Tibial nerve (tissue), 4 donors: ENCODE measurements around the gene CLMN. TPM values are rescaled to one million over a fixed set of nuclear protein-coding genes. Genes with fewer than 3 reads are reported as not detected.

Experiments used
- DNase-seq, 2 donors: peaks; one replicate each; pipeline ENCODE4 v3.0.0-alpha.2; 2019; ENCODE audit warnings: low spot score in 2 of 2
- H3K27ac ChIP-seq, 4 donors: fragments of 200-600 bp; sonication (generic) in 3 of 4; one replicate each; pipeline ENCODE4 v1.5.1; 2017 to 2019; ENCODE audit warnings: mild to moderate bottlenecking in 1 of 4
- H3K27me3 ChIP-seq, 2 donors: fragments of 200-600 bp; sonication (generic) in 1 of 2; one replicate each; pipeline versions ENCODE4 v1.5.1 to v1.6.0; 2017 to 2019
- H3K36me3 ChIP-seq, 3 donors: fragments of 200-600 bp; sonication (generic); one replicate each; pipeline ENCODE4 v1.5.1; 2018 to 2019
- H3K4me1 ChIP-seq, 4 donors: fragments of 200-600 bp; sonication (generic) in 3 of 4; one replicate each; pipeline ENCODE4 v1.5.1; 2017 to 2019
- H3K4me3 ChIP-seq, 4 donors: fragments of 200-600 bp; sonication (generic) in 3 of 4; one replicate each; pipeline ENCODE4 v1.5.1; 2017 to 2019; ENCODE audit warnings: mild to moderate bottlenecking in 1 of 4, moderate library complexity in 1 of 4
- H3K9me3 ChIP-seq, 4 donors: fragments of 200-600 bp; sonication (generic) in 3 of 4; one replicate each; pipeline ENCODE4 v1.5.1; 2017 to 2019
- EP300 ChIP-seq, 2 donors: sonication (generic); formaldehyde crosslinking; IDR thresholded peaks; one replicate each; pipeline ENCODE4 v1.6.1; 2017; ENCODE audit warnings: antibody characterized with exemption in 2 of 2, mild to moderate bottlenecking in 1 of 2
- POLR2A ChIP-seq, 2 donors: fragments of 450-650 bp; IDR thresholded peaks; one replicate each; pipeline ENCODE4 v1.6.1; 2017; ENCODE audit warnings: antibody characterized with exemption in 2 of 2, mild to moderate bottlenecking in 2 of 2, moderate library complexity in 2 of 2
- WGBS, 2 donors: methylation state at CpG; one replicate each; pipeline ENCODE4 v1.1.5; 2018; 5-methylcytosine and 5-hydroxymethylcytosine counted together
- total RNA-seq, 4 donors: library from RNA; depleted of rRNA; stranded (reverse); fragments of >200 nt; gene quantifications; one replicate each; pipeline ENCODE4 v1.1.0, GENCODE V29; 2016
- TF ChIP-seq, protein P1 (sequence below), 5 experiments: fragments of 200-600 bp in 3 of 5; fragments of 450-650 bp in 2 of 5; sonication (generic) in 3 of 5; IDR thresholded peaks; one replicate each; pipeline ENCODE4 v1.5.1; 2016 to 2019; ENCODE audit warnings: antibody characterized with exemption in 5 of 5, mild to moderate bottlenecking in 3 of 5, moderate library complexity in 2 of 5

The CLMN gene
- total RNA-seq, 4 donors from 2014 or later: 31.2 to 49.8 (median 40.9) TPM

- 51 to 56% methylated on average over 12 of the region's 12 CpGs for WGBS, 2 donors
- H3K27me3 ChIP-seq: no peaks in the 10 kb centered on the region
- H3K9me3 ChIP-seq: no peaks in the 10 kb centered on the region
- no peaks in the 10 kb centered on the region for H3K36me3 ChIP-seq
- H3K4me1 ChIP-seq: peaks cover 0 to 28% (median 15%) of the 10 kb centered on the region in 4 donors
- no peak overlapping the region for H3K4me3 ChIP-seq
- DNase-seq: no peak
- peak overlapping the region in 3 of 4 donors; percentile 36 to 50 (median 42) for H3K27ac ChIP-seq
- TF ChIP-seq EP300 (IDR thresholded peaks at IDR 0.05): peak in 1 of 2 donors; percentile 56
- TF ChIP-seq POLR2A (IDR thresholded peaks at IDR 0.05): no peak
Observed at GRCh38 chr14:95265106-95266094, 54.3 kb downstream of the CLMN start.

DNA sequence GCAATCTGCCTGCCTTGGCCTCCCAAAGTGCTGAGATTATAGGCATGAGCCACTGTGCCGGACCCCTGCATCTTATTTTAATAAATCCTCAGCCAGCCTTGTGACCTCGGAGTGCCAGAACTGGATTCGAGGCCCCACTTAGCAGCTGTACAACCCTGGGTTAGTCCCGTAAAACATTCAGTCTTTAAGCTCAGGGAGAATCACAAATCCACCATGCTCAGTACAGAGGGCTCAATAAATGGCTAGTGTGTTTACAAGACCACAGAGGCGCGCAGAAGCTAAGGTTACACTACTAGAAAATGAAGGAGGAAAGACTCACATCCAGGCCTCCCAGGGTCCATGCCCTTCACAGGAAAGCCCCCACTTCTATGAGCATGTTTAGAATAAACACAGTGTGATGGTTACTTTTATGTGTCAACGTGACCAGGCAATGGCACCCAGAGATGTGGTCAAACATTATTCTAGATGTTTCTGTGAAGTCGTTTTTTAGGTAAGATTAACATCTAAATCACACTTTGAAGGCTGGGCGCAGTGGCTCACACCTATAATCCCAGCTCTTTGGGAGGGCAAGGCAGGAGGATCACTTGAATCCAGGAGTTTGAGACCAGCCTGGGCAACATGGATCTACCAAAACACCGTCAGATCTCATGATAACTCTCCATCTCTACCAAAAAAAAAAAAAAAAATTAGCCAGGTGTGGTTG is 55.3 kb downstream of the CLMN start:
- H3K9me3 ChIP-seq: no peaks in the 10 kb centered on the region
- WGBS, 2 donors: 84 to 87% methylated on average over 10 of the region's 10 CpGs
- H3K4me3 ChIP-seq: no peak overlapping the region
- H3K36me3 ChIP-seq: no peaks in the 10 kb centered on the region
- peaks cover 0 to 33% (median 17%) of the 10 kb centered on the region in 4 donors for H3K4me1 ChIP-seq
- no peaks in the 10 kb centered on the region for H3K27me3 ChIP-seq
- no peak for TF ChIP-seq EP300 (IDR thresholded peaks at IDR 0.05)
- no peak for TF ChIP-seq POLR2A (IDR thresholded peaks at IDR 0.05)
- TF ChIP-seq, protein P1, sequence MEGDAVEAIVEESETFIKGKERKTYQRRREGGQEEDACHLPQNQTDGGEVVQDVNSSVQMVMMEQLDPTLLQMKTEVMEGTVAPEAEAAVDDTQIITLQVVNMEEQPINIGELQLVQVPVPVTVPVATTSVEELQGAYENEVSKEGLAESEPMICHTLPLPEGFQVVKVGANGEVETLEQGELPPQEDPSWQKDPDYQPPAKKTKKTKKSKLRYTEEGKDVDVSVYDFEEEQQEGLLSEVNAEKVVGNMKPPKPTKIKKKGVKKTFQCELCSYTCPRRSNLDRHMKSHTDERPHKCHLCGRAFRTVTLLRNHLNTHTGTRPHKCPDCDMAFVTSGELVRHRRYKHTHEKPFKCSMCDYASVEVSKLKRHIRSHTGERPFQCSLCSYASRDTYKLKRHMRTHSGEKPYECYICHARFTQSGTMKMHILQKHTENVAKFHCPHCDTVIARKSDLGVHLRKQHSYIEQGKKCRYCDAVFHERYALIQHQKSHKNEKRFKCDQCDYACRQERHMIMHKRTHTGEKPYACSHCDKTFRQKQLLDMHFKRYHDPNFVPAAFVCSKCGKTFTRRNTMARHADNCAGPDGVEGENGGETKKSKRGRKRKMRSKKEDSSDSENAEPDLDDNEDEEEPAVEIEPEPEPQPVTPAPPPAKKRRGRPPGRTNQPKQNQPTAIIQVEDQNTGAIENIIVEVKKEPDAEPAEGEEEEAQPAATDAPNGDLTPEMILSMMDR (IDR thresholded peaks at IDR 0.05): no peak
- H3K27ac ChIP-seq: no peak overlapping the region
- DNase-seq: no peak

DNA sequence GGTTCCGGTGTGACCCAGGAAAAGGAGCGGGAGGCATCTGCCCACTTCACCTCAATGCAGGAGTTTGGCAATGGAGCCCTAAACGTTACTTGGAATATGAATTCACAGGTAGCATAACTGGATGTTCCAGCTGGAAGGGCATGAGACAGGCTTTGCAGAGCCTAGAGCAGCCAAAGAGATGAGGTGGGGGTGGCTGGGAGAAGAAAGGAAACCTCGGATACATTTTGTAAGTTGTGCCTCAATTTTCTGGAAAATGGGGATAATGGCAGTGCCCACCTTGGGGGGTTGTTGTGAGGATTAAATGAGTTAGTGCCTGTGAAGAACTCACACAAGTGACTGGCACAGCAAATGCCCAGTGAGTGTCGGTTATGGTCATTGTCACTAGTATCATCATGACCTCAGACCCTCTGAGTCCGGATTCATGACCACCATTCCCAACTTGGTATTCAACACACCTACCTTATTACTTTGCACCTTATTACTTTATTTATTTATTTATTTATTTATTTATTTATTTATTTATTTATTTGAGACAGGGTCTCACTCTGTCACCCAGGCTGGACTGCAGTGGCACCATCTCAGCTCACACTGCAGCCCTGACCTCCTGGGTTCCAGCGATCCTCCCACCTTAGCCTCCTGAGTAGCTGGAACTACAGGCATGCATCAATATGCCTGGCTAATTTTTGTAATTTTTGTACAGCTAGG is 56.0 kb downstream of the CLMN start:
- no peak overlapping the region for H3K4me3 ChIP-seq
- no peaks in the 10 kb centered on the region for H3K36me3 ChIP-seq
- no peaks in the 10 kb centered on the region for H3K9me3 ChIP-seq
- no peaks in the 10 kb centered on the region for H3K27me3 ChIP-seq
- no peak for DNase-seq
- WGBS, 2 donors: 93 to 96% methylated on average over 7 of the region's 7 CpGs
- peaks cover 0 to 38% (median 20%) of the 10 kb centered on the region in 4 donors for H3K4me1 ChIP-seq
- no peak overlapping the region for H3K27ac ChIP-seq
- TF ChIP-seq EP300 (IDR thresholded peaks at IDR 0.05) (no peak), POLR2A (IDR thresholded peaks at IDR 0.05) (no peak)
- TF ChIP-seq, protein P1 (IDR thresholded peaks at IDR 0.05): no peak

GRCh38 chr14:95262511-95262891 is 57.2 kb downstream of the CLMN start:
- Histone ChIP-seq H3K36me3 (no peaks in the 10 kb centered on the region), H3K27me3 (no peaks in the 10 kb centered on the region), H3K4me1 (peaks cover 0 to 38% (median 20%) of the 10 kb centered on the region in 4 donors), H3K27ac (no peak overlapping the region), H3K4me3 (no peak overlapping the region), H3K9me3 (no peaks in the 10 kb centered on the region)
- no peak for DNase-seq
- TF ChIP-seq, protein P1 (IDR thresholded peaks at IDR 0.05): no peak
- TF ChIP-seq POLR2A (IDR thresholded peaks at IDR 0.05) (no peak), EP300 (IDR thresholded peaks at IDR 0.05) (no peak)
- 92 to 97% methylated on average over 3 of the region's 3 CpGs for WGBS, 2 donors
